Naive thymus-derived CD4-positive, alpha-beta T cell (primary cell): Measurements from ENCODE around the gene C22orf39. TPM values are rescaled to one million over a fixed set of nuclear protein-coding genes. Genes with fewer than 3 reads are reported as not detected.

Source experiments
- ATAC-seq: fragments of 150-1000 bp; cut with Tn5 transposase; 2 replicates; pipeline ENCODE4 v1.10.0; 2021; ENCODE audit warnings: mild to moderate bottlenecking, moderate library complexity
- CTCF ChIA-PET: fragments of 350-600 bp; sonication (Branson Sonifier 250); formaldehyde crosslinking; loops from one replicate; lab custom pipeline; 2021; ENCODE audit warnings: antibody characterized with exemption; lab: Charles Lee
- POLR2A ChIA-PET: fragments of 350-600 bp; sonication (Branson Sonifier 250); formaldehyde crosslinking; loops from one replicate; lab custom pipeline; 2021; ENCODE audit warnings: antibody characterized with exemption, inconsistent platforms; lab: Charles Lee
- DNase-seq, 9 donors: peaks; one replicate each; pipeline versions ENCODE4 v3.0.0 to v3.0.0-alpha.2; 2020 to 2022; ENCODE audit warnings: mixed read lengths in 1 of 9
- H3K27ac ChIP-seq: one replicate; pipeline ENCODE4 v1.7.0; 2013; ENCODE audit warnings: mild to moderate bottlenecking, low read depth, low read length, moderate library complexity
- H3K27me3 ChIP-seq, 2 donors: one replicate each; pipeline ENCODE4 v1.7.0; 2013; ENCODE audit warnings: low read length in 2 of 2, mild to moderate bottlenecking in 2 of 2, moderate library complexity in 2 of 2; ENCODE audit not compliant: control insufficient read depth in 2 of 2, insufficient read depth in 2 of 2
- H3K36me3 ChIP-seq, 3 experiments: 1 replicate in 2 of 3; 2 replicates in 1 of 3; pipeline ENCODE4 v1.7.0; 2013; ENCODE audit warnings: low read length in 3 of 3, mild to moderate bottlenecking in 3 of 3, moderate library complexity in 1 of 3; ENCODE audit not compliant: insufficient read depth in 3 of 3, control insufficient read depth in 2 of 3
- H3K4me1 ChIP-seq, 2 donors: one replicate each; pipeline ENCODE4 v1.7.0; 2013; ENCODE audit warnings: low read length in 2 of 2, mild to moderate bottlenecking in 2 of 2, moderate library complexity in 1 of 2; ENCODE audit not compliant: control insufficient read depth in 2 of 2, insufficient read depth in 2 of 2
- H3K4me3 ChIP-seq: 2 replicates; pipeline ENCODE4 v1.7.0; 2013; ENCODE audit warnings: mild to moderate bottlenecking, low read length
- H3K9me3 ChIP-seq, 3 experiments: 1 replicate in 2 of 3; 2 replicates in 1 of 3; pipeline ENCODE4 v1.7.0; 2013; ENCODE audit warnings: low read length in 3 of 3; ENCODE audit not compliant: control insufficient read depth in 2 of 3
- H3K27ac Mint-ChIP-seq, 9 donors: one replicate each; pipeline ENCODE4 v1.8.0; 2020 to 2022; ENCODE audit warnings: mixed read lengths in 9 of 9, mild to moderate bottlenecking in 8 of 9, moderate library complexity in 5 of 9, inconsistent platforms in 2 of 9
- H3K27me3 Mint-ChIP-seq, 5 donors: one replicate each; pipeline ENCODE4 v1.8.0; 2021 to 2022; ENCODE audit warnings: mixed read lengths in 5 of 5, mild to moderate bottlenecking in 1 of 5
- H3K36me3 Mint-ChIP-seq, 5 donors: one replicate each; pipeline ENCODE4 v1.8.0; 2020 to 2022; ENCODE audit warnings: mixed read lengths in 5 of 5, mild to moderate bottlenecking in 3 of 5, inconsistent platforms in 1 of 5
- H3K4me1 Mint-ChIP-seq, 7 donors: one replicate each; pipeline ENCODE4 v1.8.0; 2020 to 2022; ENCODE audit warnings: mixed read lengths in 7 of 7, mild to moderate bottlenecking in 3 of 7, inconsistent platforms in 1 of 7
- H3K4me3 Mint-ChIP-seq, 10 donors: one replicate each; pipeline ENCODE4 v1.8.0; 2020 to 2022; ENCODE audit warnings: mild to moderate bottlenecking in 10 of 10, mixed read lengths in 10 of 10, moderate library complexity in 6 of 10, inconsistent platforms in 2 of 10
- H3K9me3 Mint-ChIP-seq, 11 donors: one replicate each; pipeline ENCODE4 v1.8.0; 2020 to 2022; ENCODE audit warnings: mixed read lengths in 11 of 11, mild to moderate bottlenecking in 4 of 11, inconsistent platforms in 1 of 11, moderate library complexity in 1 of 11
- intact Hi-C, 2 donors: fragments of 100-400 bp; cut with micrococcal nuclease; formaldehyde crosslinking; loops; one replicate each; pipeline ENCODE4 v1.15.1; 2023
- polyA plus RNA-seq, 2 donors: library from polyadenylated mRNA; unstranded; fragments of 300-500 nt; fragmentation: Illumina TruSeq; gene quantifications; one replicate each; pipeline ENCODE4 v1.2.3, GENCODE V29; 2021
- total RNA-seq, 6 experiments: library from RNA in 5 of 6; stranded (reverse) in 5 of 6; gene quantifications; 1 replicate in 5 of 6; 2 replicates in 1 of 6; pipeline ENCODE4 v1.2.3 and lab custom pipeline; 2021 to 2026

Gene C22orf39
- total and polyA plus RNA-seq, 7 experiments from 2014 or later: 34.2 to 58.0 (median 43.4) TPM

GRCh38 chr22:19466126-19466716, 18.7 kb upstream of the C22orf39 start:
- Histone ChIP-seq H3K4me3 (no peak overlapping the region), H3K27ac (no peak overlapping the region), H3K9me3 (no peaks in the 10 kb centered on the region), H3K27me3 (no peaks in the 10 kb centered on the region), H3K36me3 (peaks cover 29 to 84% (median 55%) of the 10 kb centered on the region in 3 experiments), H3K4me1 (no peaks in the 10 kb centered on the region)
- ATAC-seq: no peak
- Mint-ChIP-seq H3K9me3 (no peaks in the 10 kb centered on the region), H3K4me3 (no peak overlapping the region), H3K36me3 (peaks cover 13 to 75% (median 32%) of the 10 kb centered on the region in 5 donors), H3K27me3 (no peaks in the 10 kb centered on the region), H3K27ac (peak overlapping the region in 1 of 9 donors; percentile 18), H3K4me1 (peaks cover 0 to 24% (median 0%) of the 10 kb centered on the region in 7 donors)
- no peak for DNase-seq
- intact Hi-C loops: no loop called here
- CTCF ChIA-PET: no interaction called here
- POLR2A ChIA-PET: no interaction called here

- peaks cover 0 to 24% (median 0%) of the 10 kb centered on the region in 7 donors for H3K4me1 Mint-ChIP-seq
- H3K27ac ChIP-seq: no peak overlapping the region
- intact Hi-C loops: no loop called here
- peaks cover 27 to 75% (median 48%) of the 10 kb centered on the region in 3 experiments for H3K36me3 ChIP-seq
- H3K4me3 Mint-ChIP-seq: no peak overlapping the region
- DNase-seq (no peak), ATAC-seq (no peak)
- H3K27me3 ChIP-seq: no peaks in the 10 kb centered on the region
- POLR2A ChIA-PET: interaction anchor here (2.3 kb wide), 1 partner anchor 14 kb away, joined by 5 read pairs; the partner anchor contains the start of genes CDC45 and UFD1
- peak overlapping the region in 1 of 9 donors; percentile 33 for H3K27ac Mint-ChIP-seq
- no peaks in the 10 kb centered on the region for H3K9me3 Mint-ChIP-seq
- no peaks in the 10 kb centered on the region for H3K9me3 ChIP-seq
- no peak overlapping the region for H3K4me3 ChIP-seq
- H3K36me3 Mint-ChIP-seq: peaks cover 13 to 71% (median 26%) of the 10 kb centered on the region in 5 donors
- no peaks in the 10 kb centered on the region for H3K4me1 ChIP-seq
- H3K27me3 Mint-ChIP-seq: no peaks in the 10 kb centered on the region
- CTCF ChIA-PET: no interaction called here
Measured at GRCh38 chr22:19464975-19465374, 17.5 kb upstream of the C22orf39 start.

DNA sequence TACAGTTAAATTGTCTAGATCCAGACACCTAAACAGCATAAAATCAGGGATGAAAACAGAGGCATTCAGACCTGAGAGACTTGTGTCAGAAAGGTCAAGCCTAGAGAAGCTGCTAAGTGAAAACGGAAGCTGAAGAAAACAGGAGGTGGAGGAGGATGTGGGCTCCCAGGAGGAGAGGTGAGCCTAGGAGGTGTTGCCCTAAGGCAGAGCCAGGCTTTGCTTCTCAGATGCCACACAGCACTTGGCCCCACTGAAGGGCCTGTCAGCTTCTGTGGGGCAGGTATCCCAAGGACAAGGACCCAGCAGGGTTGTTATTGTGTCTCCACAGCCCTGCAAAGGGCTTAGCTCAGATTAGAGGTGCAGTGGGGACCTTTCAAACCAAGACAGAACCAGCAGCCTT, 17.0 kb upstream of the C22orf39 start:
- Mint-ChIP-seq H3K27ac (peak overlapping the region in 1 of 9 donors; percentile 43), H3K9me3 (no peaks in the 10 kb centered on the region), H3K27me3 (no peaks in the 10 kb centered on the region), H3K36me3 (peaks cover 13 to 68% (median 26%) of the 10 kb centered on the region in 5 donors), H3K4me3 (no peak overlapping the region), H3K4me1 (peaks cover 0 to 24% (median 0%) of the 10 kb centered on the region in 7 donors)
- Histone ChIP-seq H3K4me1 (no peaks in the 10 kb centered on the region), H3K27me3 (no peaks in the 10 kb centered on the region), H3K36me3 (peaks cover 27 to 71% (median 43%) of the 10 kb centered on the region in 3 experiments), H3K9me3 (no peaks in the 10 kb centered on the region), H3K4me3 (no peak overlapping the region), H3K27ac (no peak overlapping the region)
- DNase-seq (no peak), ATAC-seq (no peak)
- ChIA-PET CTCF (no interaction called here), POLR2A (interaction anchor here (2.3 kb wide), 1 partner anchor 15 kb away, joined by 5 read pairs; the partner anchor contains the start of genes CDC45 and UFD1)
- intact Hi-C loops: no loop called here

- POLR2A ChIA-PET: interaction anchor here (2.3 kb wide), 1 partner anchor 16 kb away, joined by 5 read pairs; the partner anchor contains the start of genes CDC45 and UFD1
- Mint-ChIP-seq H3K4me1 (peaks cover 0 to 19% (median 0%) of the 10 kb centered on the region in 7 donors), H3K27me3 (no peaks in the 10 kb centered on the region), H3K4me3 (no peak overlapping the region), H3K36me3 (peaks cover 9 to 62% (median 22%) of the 10 kb centered on the region in 5 donors), H3K9me3 (no peaks in the 10 kb centered on the region), H3K27ac (peak overlapping the region in 2 of 9 donors; percentile 61 to 76)
- ATAC-seq (no peak), DNase-seq (no peak)
- Histone ChIP-seq H3K4me1 (no peaks in the 10 kb centered on the region), H3K36me3 (peaks cover 27 to 63% (median 36%) of the 10 kb centered on the region in 3 experiments), H3K9me3 (no peaks in the 10 kb centered on the region), H3K4me3 (no peak overlapping the region), H3K27ac (no peak overlapping the region), H3K27me3 (no peaks in the 10 kb centered on the region)
- CTCF ChIA-PET: no interaction called here
- intact Hi-C loops: no loop called here
Measured at GRCh38 chr22:19463491-19464469, 16.3 kb upstream of the C22orf39 start.

GRCh38 chr22:19463008-19463407, 15.5 kb upstream of the C22orf39 start:
- peak overlapping the region in 1 of 9 donors; percentile 50 for H3K27ac Mint-ChIP-seq
- H3K9me3 ChIP-seq: no peaks in the 10 kb centered on the region
- H3K4me1 Mint-ChIP-seq: peaks cover 0 to 13% (median 0%) of the 10 kb centered on the region in 7 donors
- no peaks in the 10 kb centered on the region for H3K4me1 ChIP-seq
- H3K36me3 ChIP-seq: peaks cover 27 to 58% (median 33%) of the 10 kb centered on the region in 3 experiments
- H3K4me3 ChIP-seq: no peak overlapping the region
- ChIA-PET POLR2A (interaction anchor here (2.3 kb wide), 1 partner anchor 16 kb away, joined by 5 read pairs; the partner anchor contains the start of genes CDC45 and UFD1), CTCF (no interaction called here)
- DNase-seq (no peak), ATAC-seq (no peak)
- no peaks in the 10 kb centered on the region for H3K9me3 Mint-ChIP-seq
- no peaks in the 10 kb centered on the region for H3K27me3 Mint-ChIP-seq
- intact Hi-C loops: no loop called here
- H3K4me3 Mint-ChIP-seq: no peak overlapping the region
- peaks cover 6 to 57% (median 22%) of the 10 kb centered on the region in 5 donors for H3K36me3 Mint-ChIP-seq
- H3K27me3 ChIP-seq: no peaks in the 10 kb centered on the region
- H3K27ac ChIP-seq: no peak overlapping the region

DNA sequence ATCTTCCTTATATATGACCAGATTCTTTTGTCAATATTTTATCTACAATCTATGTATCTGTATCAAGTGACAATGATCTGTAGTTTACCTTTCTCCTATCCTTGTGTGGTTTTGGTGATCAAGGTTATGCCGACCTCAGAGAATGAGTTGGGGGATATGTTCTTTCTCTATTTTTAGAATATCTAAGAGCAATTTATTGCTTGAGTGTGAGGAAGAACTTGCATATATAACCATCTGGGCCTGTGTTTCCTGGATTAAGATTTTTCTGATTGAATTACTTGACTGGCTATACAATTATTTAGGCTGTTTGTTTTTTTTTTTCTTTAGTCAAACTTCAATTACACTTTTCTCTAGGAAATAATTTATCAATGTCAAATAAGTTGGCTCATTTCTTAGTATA, 14.0 kb upstream of the C22orf39 start:
- no peak overlapping the region for H3K4me3 Mint-ChIP-seq
- peaks cover 0 to 1% (median 0%) of the 10 kb centered on the region in 11 donors for H3K9me3 Mint-ChIP-seq
- Histone ChIP-seq H3K27me3 (no peaks in the 10 kb centered on the region), H3K36me3 (peaks cover 21 to 57% (median 29%) of the 10 kb centered on the region in 3 experiments), H3K9me3 (no peaks in the 10 kb centered on the region), H3K4me1 (no peaks in the 10 kb centered on the region), H3K27ac (no peak overlapping the region), H3K4me3 (no peak overlapping the region)
- POLR2A ChIA-PET: interaction anchor here (1.0 to 1.2 kb wide), 2 partner anchors 13 to 18 kb away, joined by 3 to 4 read pairs; partner anchors contain the start of gene CDC45
- no peaks in the 10 kb centered on the region for H3K27me3 Mint-ChIP-seq
- no peak overlapping the region for H3K27ac Mint-ChIP-seq
- ATAC-seq (no peak), DNase-seq (no peak)
- peaks cover 0 to 13% (median 0%) of the 10 kb centered on the region in 7 donors for H3K4me1 Mint-ChIP-seq
- intact Hi-C loops: no loop called here
- peaks cover 6 to 55% (median 22%) of the 10 kb centered on the region in 5 donors for H3K36me3 Mint-ChIP-seq
- CTCF ChIA-PET: no interaction called here
